Esophagus squamous epithelium (tissue), 4 donors: ENCODE results near the gene ARMC7.

Experiments
- POLR2A ChIP-seq, 4 donors: fragments of 450-650 bp; IDR thresholded peaks; one replicate each; pipeline ENCODE4 v1.6.1; 2017; ENCODE audit warnings: antibody characterized with exemption in 4 of 4, mild to moderate bottlenecking in 4 of 4, moderate library complexity in 3 of 4
- TF ChIP-seq, protein P1 (sequence below), 6 experiments: fragments of 450-650 bp in 4 of 6; fragments of 200-600 bp in 2 of 6; sonication (generic) in 2 of 6; IDR thresholded peaks; one replicate each; pipeline ENCODE4 v1.5.1; 2016 to 2019; ENCODE audit warnings: antibody characterized with exemption in 6 of 6, mild to moderate bottlenecking in 4 of 6, moderate library complexity in 4 of 6

DNA sequence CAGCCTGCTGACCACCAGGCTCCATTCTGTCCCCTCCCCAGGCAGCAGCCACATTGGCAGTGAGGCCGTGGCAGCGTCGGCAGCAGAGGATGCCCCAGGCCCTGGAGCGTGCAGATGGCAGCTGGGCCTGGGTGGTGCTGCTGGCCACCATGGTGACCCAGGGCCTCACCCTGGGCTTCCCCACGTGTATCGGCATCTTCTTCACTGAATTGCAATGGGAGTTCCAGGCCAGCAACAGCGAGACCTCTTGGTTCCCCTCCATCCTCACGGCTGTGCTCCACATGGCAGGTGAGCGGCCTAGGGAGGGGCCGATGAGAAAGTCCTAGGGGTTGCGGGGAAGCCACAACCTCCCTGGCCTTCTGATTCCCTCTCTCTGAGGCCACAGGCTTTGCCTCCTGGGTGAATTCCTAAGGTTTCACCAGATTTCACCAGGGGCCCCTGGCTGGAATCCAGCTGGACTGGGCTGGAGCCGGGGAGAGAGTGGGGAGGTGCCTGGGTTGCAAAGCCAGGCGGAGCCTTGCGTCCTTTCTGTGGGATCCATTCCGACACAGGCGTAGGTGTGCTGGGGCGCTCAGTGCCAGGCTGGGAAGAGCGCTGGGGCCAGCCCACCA is 16.1 kb upstream of the ARMC7 start:
- TF ChIP-seq, protein P1, sequence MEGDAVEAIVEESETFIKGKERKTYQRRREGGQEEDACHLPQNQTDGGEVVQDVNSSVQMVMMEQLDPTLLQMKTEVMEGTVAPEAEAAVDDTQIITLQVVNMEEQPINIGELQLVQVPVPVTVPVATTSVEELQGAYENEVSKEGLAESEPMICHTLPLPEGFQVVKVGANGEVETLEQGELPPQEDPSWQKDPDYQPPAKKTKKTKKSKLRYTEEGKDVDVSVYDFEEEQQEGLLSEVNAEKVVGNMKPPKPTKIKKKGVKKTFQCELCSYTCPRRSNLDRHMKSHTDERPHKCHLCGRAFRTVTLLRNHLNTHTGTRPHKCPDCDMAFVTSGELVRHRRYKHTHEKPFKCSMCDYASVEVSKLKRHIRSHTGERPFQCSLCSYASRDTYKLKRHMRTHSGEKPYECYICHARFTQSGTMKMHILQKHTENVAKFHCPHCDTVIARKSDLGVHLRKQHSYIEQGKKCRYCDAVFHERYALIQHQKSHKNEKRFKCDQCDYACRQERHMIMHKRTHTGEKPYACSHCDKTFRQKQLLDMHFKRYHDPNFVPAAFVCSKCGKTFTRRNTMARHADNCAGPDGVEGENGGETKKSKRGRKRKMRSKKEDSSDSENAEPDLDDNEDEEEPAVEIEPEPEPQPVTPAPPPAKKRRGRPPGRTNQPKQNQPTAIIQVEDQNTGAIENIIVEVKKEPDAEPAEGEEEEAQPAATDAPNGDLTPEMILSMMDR (IDR thresholded peaks at IDR 0.05), result no peak
- TF ChIP-seq POLR2A (IDR thresholded peaks at IDR 0.05), result no peak
